ENCODE data around the gene SCCPDH. TPM values are rescaled to one million over a fixed set of nuclear protein-coding genes. Genes with fewer than 3 reads are reported as not detected.
"Not testable (repeated sequence)": the region's sequence is repeated elsewhere in the genome, so short reads cannot be mapped to it uniquely, and the experiment has no call there.

Gene SCCPDH
- polyA plus RNA-seq, 1 of the 3 experiments (the other 2 are of a cell fraction), result 32.2 TPM

DNA sequence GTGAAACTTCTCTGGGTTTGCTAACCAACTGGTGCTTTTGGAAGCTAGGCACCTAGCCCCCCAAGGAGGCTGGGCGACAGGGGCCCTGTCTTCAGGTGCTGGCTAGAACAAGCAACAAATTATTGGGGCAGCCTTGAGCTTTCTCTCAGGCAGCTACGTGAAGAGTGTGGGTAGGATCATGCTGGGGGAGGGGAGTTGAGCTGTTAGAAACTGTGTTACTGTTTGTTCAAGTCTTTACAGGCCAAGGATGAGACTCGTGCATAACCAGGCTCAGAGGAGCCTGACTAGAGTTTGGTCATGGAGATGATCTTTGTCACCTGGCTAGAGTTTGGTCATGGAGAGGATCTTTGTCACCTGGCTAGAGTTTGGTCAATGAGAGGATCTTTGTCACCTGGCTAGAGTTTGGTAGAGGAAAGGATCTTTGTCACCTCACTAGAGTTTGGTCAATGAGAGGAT is 12.6 kb upstream of the SCCPDH start:
- no peak overlapping the region for H3K4me2 ChIP-seq
- TF ChIP-seq SMC3 (IDR thresholded peaks at IDR 0.05; ENCODE audit: low read depth, low read length), result no peak
- no peak for TF ChIP-seq MEF2A (IDR thresholded peaks at IDR 0.05; ENCODE audit: borderline replicate concordance, low read depth)
- TF ChIP-seq TCF12 (IDR thresholded peaks at IDR 0.05), result no peak
- no peak for TF ChIP-seq RCOR1 (IDR thresholded peaks at IDR 0.05; ENCODE audit: low read length)
- no peak for TF ChIP-seq POLR2AphosphoS5 (IDR thresholded peaks at IDR 0.05; ENCODE audit: low read depth, low read length)
- TF ChIP-seq IRF3 (IDR thresholded peaks at IDR 0.05; ENCODE audit: low read depth, low read length), result no peak
- TF ChIP-seq, protein P1, sequence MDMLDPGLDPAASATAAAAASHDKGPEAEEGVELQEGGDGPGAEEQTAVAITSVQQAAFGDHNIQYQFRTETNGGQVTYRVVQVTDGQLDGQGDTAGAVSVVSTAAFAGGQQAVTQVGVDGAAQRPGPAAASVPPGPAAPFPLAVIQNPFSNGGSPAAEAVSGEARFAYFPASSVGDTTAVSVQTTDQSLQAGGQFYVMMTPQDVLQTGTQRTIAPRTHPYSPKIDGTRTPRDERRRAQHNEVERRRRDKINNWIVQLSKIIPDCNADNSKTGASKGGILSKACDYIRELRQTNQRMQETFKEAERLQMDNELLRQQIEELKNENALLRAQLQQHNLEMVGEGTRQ (IDR thresholded peaks at IDR 0.05; ENCODE audit: borderline replicate concordance, low read depth, low read length), result no peak
- TF ChIP-seq, protein P2, sequence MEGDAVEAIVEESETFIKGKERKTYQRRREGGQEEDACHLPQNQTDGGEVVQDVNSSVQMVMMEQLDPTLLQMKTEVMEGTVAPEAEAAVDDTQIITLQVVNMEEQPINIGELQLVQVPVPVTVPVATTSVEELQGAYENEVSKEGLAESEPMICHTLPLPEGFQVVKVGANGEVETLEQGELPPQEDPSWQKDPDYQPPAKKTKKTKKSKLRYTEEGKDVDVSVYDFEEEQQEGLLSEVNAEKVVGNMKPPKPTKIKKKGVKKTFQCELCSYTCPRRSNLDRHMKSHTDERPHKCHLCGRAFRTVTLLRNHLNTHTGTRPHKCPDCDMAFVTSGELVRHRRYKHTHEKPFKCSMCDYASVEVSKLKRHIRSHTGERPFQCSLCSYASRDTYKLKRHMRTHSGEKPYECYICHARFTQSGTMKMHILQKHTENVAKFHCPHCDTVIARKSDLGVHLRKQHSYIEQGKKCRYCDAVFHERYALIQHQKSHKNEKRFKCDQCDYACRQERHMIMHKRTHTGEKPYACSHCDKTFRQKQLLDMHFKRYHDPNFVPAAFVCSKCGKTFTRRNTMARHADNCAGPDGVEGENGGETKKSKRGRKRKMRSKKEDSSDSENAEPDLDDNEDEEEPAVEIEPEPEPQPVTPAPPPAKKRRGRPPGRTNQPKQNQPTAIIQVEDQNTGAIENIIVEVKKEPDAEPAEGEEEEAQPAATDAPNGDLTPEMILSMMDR (IDR thresholded peaks at IDR 0.05), result no peak
- no peak for TF ChIP-seq YY1 (IDR thresholded peaks at IDR 0.05; ENCODE audit: low read depth)
- TF ChIP-seq, protein P3, sequence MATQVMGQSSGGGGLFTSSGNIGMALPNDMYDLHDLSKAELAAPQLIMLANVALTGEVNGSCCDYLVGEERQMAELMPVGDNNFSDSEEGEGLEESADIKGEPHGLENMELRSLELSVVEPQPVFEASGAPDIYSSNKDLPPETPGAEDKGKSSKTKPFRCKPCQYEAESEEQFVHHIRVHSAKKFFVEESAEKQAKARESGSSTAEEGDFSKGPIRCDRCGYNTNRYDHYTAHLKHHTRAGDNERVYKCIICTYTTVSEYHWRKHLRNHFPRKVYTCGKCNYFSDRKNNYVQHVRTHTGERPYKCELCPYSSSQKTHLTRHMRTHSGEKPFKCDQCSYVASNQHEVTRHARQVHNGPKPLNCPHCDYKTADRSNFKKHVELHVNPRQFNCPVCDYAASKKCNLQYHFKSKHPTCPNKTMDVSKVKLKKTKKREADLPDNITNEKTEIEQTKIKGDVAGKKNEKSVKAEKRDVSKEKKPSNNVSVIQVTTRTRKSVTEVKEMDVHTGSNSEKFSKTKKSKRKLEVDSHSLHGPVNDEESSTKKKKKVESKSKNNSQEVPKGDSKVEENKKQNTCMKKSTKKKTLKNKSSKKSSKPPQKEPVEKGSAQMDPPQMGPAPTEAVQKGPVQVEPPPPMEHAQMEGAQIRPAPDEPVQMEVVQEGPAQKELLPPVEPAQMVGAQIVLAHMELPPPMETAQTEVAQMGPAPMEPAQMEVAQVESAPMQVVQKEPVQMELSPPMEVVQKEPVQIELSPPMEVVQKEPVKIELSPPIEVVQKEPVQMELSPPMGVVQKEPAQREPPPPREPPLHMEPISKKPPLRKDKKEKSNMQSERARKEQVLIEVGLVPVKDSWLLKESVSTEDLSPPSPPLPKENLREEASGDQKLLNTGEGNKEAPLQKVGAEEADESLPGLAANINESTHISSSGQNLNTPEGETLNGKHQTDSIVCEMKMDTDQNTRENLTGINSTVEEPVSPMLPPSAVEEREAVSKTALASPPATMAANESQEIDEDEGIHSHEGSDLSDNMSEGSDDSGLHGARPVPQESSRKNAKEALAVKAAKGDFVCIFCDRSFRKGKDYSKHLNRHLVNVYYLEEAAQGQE (IDR thresholded peaks at IDR 0.05; ENCODE audit: low read depth, low read length), result no peak
- no peak for TF ChIP-seq NRF1 (IDR thresholded peaks at IDR 0.05; ENCODE audit: low read depth, low read length)
- TF ChIP-seq GABPA (IDR thresholded peaks at IDR 0.05; ENCODE audit: low read depth), result no peak
- TF ChIP-seq GATA2 (CRISPR knock-in tag; IDR thresholded peaks at IDR 0.05), result no peak
- WGBS (ENCODE audit: low lambda C conversion rate), result 24% methylated on average over 3 of the region's 3 CpGs
- H3F3A ChIP-seq (replicated peaks; ENCODE audit: insufficient read depth), result peaks cover 8% of the 10 kb centered on the region
- no peak overlapping the region for H3K9ac ChIP-seq
- ChIA-PET CTCF (interaction anchor here (1.3 kb wide), 1 partner anchor 10 kb away, joined by 3 read pairs; no protein-coding TSS in a partner anchor), POLR2A (no interaction called here)
- H3K36me3 ChIP-seq (replicated peaks in 1 of 2; ENCODE audit: control insufficient read depth in 1 of 2, insufficient read depth in 2 of 2, low read length in 1 of 2), result no peaks in the 10 kb centered on the region
- no peak for DNase-seq
- H3K9me2 ChIP-seq, result no peaks in the 10 kb centered on the region
- no peaks in the 10 kb centered on the region for H3K9me3 ChIP-seq
- no peaks in the 10 kb centered on the region for H3K4me1 ChIP-seq (ENCODE audit: control insufficient read depth in 1 of 2, insufficient read depth in 2 of 2, low read depth in 1 of 2, low read length in 1 of 2)
- no peak overlapping the region for H2AFZ ChIP-seq (ENCODE audit: low read depth)
- no peaks in the 10 kb centered on the region; the same call in 1 of the 2 replicates for H3K27me3 ChIP-seq (ENCODE audit: insufficient read depth)
- H4K20me1 ChIP-seq (ENCODE audit: insufficient read depth), result no peaks in the 10 kb centered on the region
- H3K79me2 ChIP-seq (ENCODE audit: insufficient read depth), result no peaks in the 10 kb centered on the region
- H3K27ac ChIP-seq (ENCODE audit: low read depth in 2 of 2, low read length in 1 of 2), result no peak overlapping the region
- H3K4me3 ChIP-seq (ENCODE audit: low read depth in 2 of 2, low read length in 1 of 2), result no peak overlapping the region

DNA sequence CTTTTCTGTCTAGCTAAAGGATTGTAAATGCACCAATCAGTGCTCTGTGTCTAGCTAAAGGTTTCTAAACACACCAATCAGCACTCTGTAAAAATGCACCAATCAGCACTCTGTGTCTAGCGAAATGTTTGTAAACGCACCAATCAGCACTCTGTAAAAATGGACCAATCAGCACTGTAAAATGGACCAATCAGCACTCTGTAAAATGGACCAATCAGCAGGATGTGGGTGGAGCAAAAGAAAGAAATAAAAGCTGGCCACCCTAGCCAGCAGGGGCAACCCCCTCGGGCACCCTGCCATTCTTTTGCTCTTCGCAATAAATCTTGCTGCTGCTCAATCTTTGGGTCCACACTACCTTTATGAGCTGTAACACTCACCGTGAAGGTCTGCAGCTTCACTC is 11.8 kb upstream of the SCCPDH start:
- CTCF ChIA-PET; H3K27ac ChIP-seq (ENCODE audit: low read depth in 2 of 2, low read length in 1 of 2); H3K9me2 ChIP-seq; H3K4me3 ChIP-seq (ENCODE audit: low read depth in 2 of 2, low read length in 1 of 2); H3K9ac ChIP-seq; H3K4me2 ChIP-seq; H3K9me3 ChIP-seq; H3K4me1 ChIP-seq (ENCODE audit: control insufficient read depth in 1 of 2, insufficient read depth in 2 of 2, low read depth in 1 of 2, low read length in 1 of 2); H3F3A ChIP-seq (replicated peaks; ENCODE audit: insufficient read depth); H2AFZ ChIP-seq (ENCODE audit: low read depth); H3K79me2 ChIP-seq (ENCODE audit: insufficient read depth); DNase-seq; H3K27me3 ChIP-seq (ENCODE audit: insufficient read depth); H4K20me1 ChIP-seq (ENCODE audit: insufficient read depth); POLR2A ChIA-PET; H3K36me3 ChIP-seq (replicated peaks in 1 of 2; ENCODE audit: control insufficient read depth in 1 of 2, insufficient read depth in 2 of 2, low read length in 1 of 2): not testable (repeated sequence)
- WGBS (ENCODE audit: low lambda C conversion rate), result 50% methylated on average over 5 of the region's 5 CpGs

GRCh38 chr1:246719361-246719760 is 4.8 kb upstream of the SCCPDH start:
- H3K4me3 ChIP-seq (ENCODE audit: low read depth in 2 of 2, low read length in 1 of 2); H3K9ac ChIP-seq; H3F3A ChIP-seq (replicated peaks; ENCODE audit: insufficient read depth); H2AFZ ChIP-seq (ENCODE audit: low read depth); DNase-seq; H3K79me2 ChIP-seq (ENCODE audit: insufficient read depth); H3K9me3 ChIP-seq; H3K4me1 ChIP-seq (ENCODE audit: control insufficient read depth in 1 of 2, insufficient read depth in 2 of 2, low read depth in 1 of 2, low read length in 1 of 2); H3K36me3 ChIP-seq (replicated peaks in 1 of 2; ENCODE audit: control insufficient read depth in 1 of 2, insufficient read depth in 2 of 2, low read length in 1 of 2); H3K4me2 ChIP-seq; H3K27me3 ChIP-seq (ENCODE audit: insufficient read depth); H3K9me2 ChIP-seq; H3K27ac ChIP-seq (ENCODE audit: low read depth in 2 of 2, low read length in 1 of 2); H4K20me1 ChIP-seq (ENCODE audit: insufficient read depth); CTCF ChIA-PET; POLR2A ChIA-PET: not testable (repeated sequence)
- WGBS (ENCODE audit: low lambda C conversion rate), result 35% methylated on average over 1 of the region's 2 CpGs
